Nephron progenitor cell (in vitro differentiated cells): Measurements from ENCODE around the gene RIN1.
A peak's percentile ranks its signal among the peaks of the same experiment; 100 is the strongest.

ENCODE experiments used
- DNase-seq: peaks from one replicate; pipeline ENCODE4 v3.0.0; 2021
- H3K27ac Mint-ChIP-seq: 2 replicates; pipeline ENCODE4 v1.8.0; 2021; ENCODE audit warnings: mild to moderate bottlenecking, moderate library complexity, mixed read lengths
- H3K27me3 Mint-ChIP-seq: 2 replicates; pipeline ENCODE4 v1.8.0; 2021; ENCODE audit warnings: mild to moderate bottlenecking, low read depth, mixed read lengths; ENCODE audit not compliant: poor library complexity
- H3K36me3 Mint-ChIP-seq: 2 replicates; pipeline ENCODE4 v1.8.0; 2021; ENCODE audit warnings: low read depth, mixed read lengths
- H3K4me1 Mint-ChIP-seq: 2 replicates; pipeline ENCODE4 v1.8.0; 2021; ENCODE audit warnings: mixed read lengths
- H3K4me3 Mint-ChIP-seq: 2 replicates; pipeline ENCODE4 v1.8.0; 2021; ENCODE audit warnings: mild to moderate bottlenecking, moderate library complexity, mixed read lengths
- H3K9me3 Mint-ChIP-seq: 2 replicates; pipeline ENCODE4 v1.8.0; 2021; ENCODE audit warnings: mild to moderate bottlenecking, moderate library complexity, mixed read lengths
- CTCF ChIP-seq: fragments of 200-600 bp; sonication (generic); IDR thresholded peaks from 2 replicates; pipeline ENCODE4 v1.5.0; 2021; ENCODE audit warnings: antibody characterized with exemption

The RIN1 gene

GRCh38 chr11:66310324-66310723, 25.9 kb downstream of the RIN1 start:
- TF ChIP-seq CTCF: no peak
- Mint-ChIP-seq H3K27me3 (peaks cover 23% of the 10 kb centered on the region), H3K9me3 (no peaks in the 10 kb centered on the region), H3K4me3 (no peak overlapping the region), H3K27ac (no peak overlapping the region), H3K4me1 (peaks cover 29% of the 10 kb centered on the region), H3K36me3 (no peaks in the 10 kb centered on the region)
- no peak for DNase-seq

- Mint-ChIP-seq H3K27me3 (peaks cover 30% of the 10 kb centered on the region), H3K4me1 (peaks cover 22% of the 10 kb centered on the region), H3K36me3 (no peaks in the 10 kb centered on the region), H3K9me3 (no peaks in the 10 kb centered on the region), H3K4me3 (no peak overlapping the region), H3K27ac (no peak overlapping the region)
- TF ChIP-seq CTCF: no peak
- no peak for DNase-seq
These were observed 26.8 kb downstream of the RIN1 start for GRCh38 chr11:66309475-66309874.

- Mint-ChIP-seq H3K27me3 (peaks cover 39% of the 10 kb centered on the region), H3K27ac (peak overlapping the region; percentile 78), H3K4me3 (no peak overlapping the region), H3K4me1 (peaks cover 7% of the 10 kb centered on the region), H3K9me3 (no peaks in the 10 kb centered on the region), H3K36me3 (no peaks in the 10 kb centered on the region)
- TF ChIP-seq CTCF: no peak
- DNase-seq: no peak
These were observed 33.6 kb downstream of the RIN1 start for GRCh38 chr11:66302656-66303055.

- H3K27me3 Mint-ChIP-seq: peaks cover 49% of the 10 kb centered on the region
- H3K9me3 Mint-ChIP-seq: no peaks in the 10 kb centered on the region
- no peaks in the 10 kb centered on the region for H3K36me3 Mint-ChIP-seq
- H3K4me3 Mint-ChIP-seq: no peak overlapping the region
- H3K27ac Mint-ChIP-seq: no peak overlapping the region
- no peak for DNase-seq
- no peak for TF ChIP-seq CTCF
- peaks cover 7% of the 10 kb centered on the region for H3K4me1 Mint-ChIP-seq
These were observed 37.0 kb downstream of the RIN1 start for GRCh38 chr11:66299186-66299585.

- peaks cover 7% of the 10 kb centered on the region for H3K4me1 Mint-ChIP-seq
- peaks cover 60% of the 10 kb centered on the region for H3K27me3 Mint-ChIP-seq
- no peak overlapping the region for H3K4me3 Mint-ChIP-seq
- no peak for DNase-seq
- H3K9me3 Mint-ChIP-seq: no peaks in the 10 kb centered on the region
- no peak for TF ChIP-seq CTCF
- H3K27ac Mint-ChIP-seq: peak overlapping the region; percentile 69
- no peaks in the 10 kb centered on the region for H3K36me3 Mint-ChIP-seq
These were observed 38.6 kb downstream of the RIN1 start for GRCh38 chr11:66297610-66298009.
